Chondrocyte (in vitro differentiated cells): ENCODE measurements around the gene NEMP1. TPM values are rescaled to one million over a fixed set of nuclear protein-coding genes. Genes with fewer than 3 reads are reported as not detected.

Experiments used
- DNase-seq: peaks from one replicate; pipeline ENCODE4 v3.0.0; 2021; ENCODE audit warnings: mixed read lengths, low spot score
- H3K27ac Mint-ChIP-seq: one replicate; pipeline ENCODE4 v1.8.0; 2021; ENCODE audit warnings: mild to moderate bottlenecking, moderate library complexity, mixed read lengths; ENCODE audit not compliant: unreplicated experiment
- H3K27me3 Mint-ChIP-seq: 2 replicates; pipeline ENCODE4 v1.8.0; 2021; ENCODE audit warnings: low read depth, mixed read lengths
- H3K36me3 Mint-ChIP-seq: 2 replicates; pipeline ENCODE4 v1.8.0; 2021; ENCODE audit warnings: low read depth, mixed read lengths
- H3K4me1 Mint-ChIP-seq: 2 replicates; pipeline ENCODE4 v1.8.0; 2021; ENCODE audit warnings: low read depth, mild to moderate bottlenecking, mixed read lengths
- H3K4me3 Mint-ChIP-seq: one replicate; pipeline ENCODE4 v1.8.0; 2021; ENCODE audit warnings: mild to moderate bottlenecking, moderate library complexity, mixed read lengths; ENCODE audit not compliant: unreplicated experiment
- H3K9me3 Mint-ChIP-seq: 2 replicates; pipeline ENCODE4 v1.8.0; 2021; ENCODE audit warnings: low read depth, mixed read lengths
- CTCF ChIP-seq: fragments of 200-600 bp; sonication (generic); IDR thresholded peaks from 2 replicates; pipeline ENCODE4 v1.5.0; 2021; ENCODE audit warnings: antibody characterized with exemption, mild to moderate bottlenecking, moderate library complexity
- total RNA-seq: library from RNA; stranded (reverse); gene quantifications from 3 replicates; pipeline ENCODE4 v1.2.1, GENCODE V29; 2021

Gene NEMP1
- total RNA-seq, 1 donor from 2014 or later = 11.7 TPM

GRCh38 chr12:57046947-57047890, 31.4 kb downstream of the NEMP1 start:
- no peaks in the 10 kb centered on the region for H3K4me1 Mint-ChIP-seq
- no peak for DNase-seq
- no peak overlapping the region for H3K4me3 Mint-ChIP-seq
- H3K27me3 Mint-ChIP-seq = peaks cover 38% of the 10 kb centered on the region
- TF ChIP-seq CTCF = no peak
- no peaks in the 10 kb centered on the region for H3K9me3 Mint-ChIP-seq
- no peak overlapping the region for H3K27ac Mint-ChIP-seq
- no peaks in the 10 kb centered on the region for H3K36me3 Mint-ChIP-seq

GRCh38 chr12:57046086-57046791, 32.4 kb downstream of the NEMP1 start:
- no peaks in the 10 kb centered on the region for H3K9me3 Mint-ChIP-seq

GRCh38 chr12:57044889-57045288, 33.7 kb downstream of the NEMP1 start:
- Mint-ChIP-seq H3K4me3 (no peak overlapping the region), H3K27ac (no peak overlapping the region), H3K27me3 (peaks cover 46% of the 10 kb centered on the region), H3K4me1 (no peaks in the 10 kb centered on the region), H3K36me3 (no peaks in the 10 kb centered on the region), H3K9me3 (no peaks in the 10 kb centered on the region)
- DNase-seq = no peak
- TF ChIP-seq CTCF = no peak

More at GRCh38 chr12:57046086-57046791, 32.4 kb downstream of the NEMP1 start:
- no peak overlapping the region for H3K27ac Mint-ChIP-seq
- H3K4me1 Mint-ChIP-seq = no peaks in the 10 kb centered on the region
- no peak for TF ChIP-seq CTCF
- no peak for DNase-seq
- H3K27me3 Mint-ChIP-seq = peaks cover 42% of the 10 kb centered on the region
- H3K36me3 Mint-ChIP-seq = no peaks in the 10 kb centered on the region
- no peak overlapping the region for H3K4me3 Mint-ChIP-seq

GRCh38 chr12:57044468-57044867, 34.1 kb downstream of the NEMP1 start:
- Mint-ChIP-seq H3K27ac (no peak overlapping the region), H3K27me3 (peaks cover 47% of the 10 kb centered on the region), H3K4me3 (no peak overlapping the region), H3K36me3 (no peaks in the 10 kb centered on the region), H3K4me1 (no peaks in the 10 kb centered on the region), H3K9me3 (no peaks in the 10 kb centered on the region)
- DNase-seq = no peak
- no peak for TF ChIP-seq CTCF

GRCh38 chr12:57042695-57043094, 35.9 kb downstream of the NEMP1 start:
- H3K27ac Mint-ChIP-seq = no peak overlapping the region
- no peak for TF ChIP-seq CTCF
- no peak for DNase-seq
- H3K27me3 Mint-ChIP-seq = peaks cover 48% of the 10 kb centered on the region
- H3K4me3 Mint-ChIP-seq = no peak overlapping the region
- no peaks in the 10 kb centered on the region for H3K36me3 Mint-ChIP-seq
- H3K9me3 Mint-ChIP-seq = no peaks in the 10 kb centered on the region
- H3K4me1 Mint-ChIP-seq = no peaks in the 10 kb centered on the region
